NB4 (cell line): ENCODE data around the gene HIGD1B.

Source experiments
- TF ChIP-seq, protein P1 (sequence below): IDR thresholded peaks from one replicate; pipeline ENCODE4 v1.5.1; 2012; ENCODE audit warnings: low read depth, low read length
- TF ChIP-seq, protein P2 (sequence below): IDR thresholded peaks from 2 replicates; pipeline ENCODE4 v1.6.1; 2011; ENCODE audit warnings: low read depth, low read length

DNA sequence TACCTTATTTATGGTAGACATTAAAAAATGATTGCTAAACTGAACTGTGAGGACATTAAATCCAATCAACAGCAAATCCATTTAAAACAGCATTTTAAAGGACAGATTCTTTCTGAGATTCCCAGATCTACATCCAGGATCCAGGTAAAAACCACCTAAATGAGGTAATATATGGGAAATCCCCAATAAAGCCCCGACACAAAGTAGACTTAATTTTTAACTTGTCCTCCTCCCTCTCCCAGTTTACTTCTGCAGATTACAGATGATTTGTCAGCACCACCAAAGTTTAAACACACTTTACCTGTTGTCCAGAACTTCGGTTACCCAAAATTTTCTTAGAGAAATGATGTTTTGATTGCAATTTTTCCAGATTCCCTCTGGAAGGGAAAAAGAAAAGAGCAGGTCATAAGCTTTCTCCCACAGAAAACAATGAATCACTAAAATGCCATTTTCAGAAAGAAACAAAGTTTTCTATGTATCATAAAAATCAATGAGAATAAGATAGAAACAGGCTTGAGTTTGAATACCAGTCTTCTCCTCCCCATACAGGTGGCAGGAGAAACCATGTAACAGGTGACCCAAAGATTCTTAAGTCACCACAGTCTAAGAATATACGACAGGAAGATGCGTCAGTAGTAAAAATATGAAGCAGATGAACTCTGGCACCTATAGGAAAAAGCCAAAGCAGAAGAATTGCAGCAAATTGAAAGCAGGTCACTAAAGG is 40.4 kb upstream of the HIGD1B start:
- TF ChIP-seq, protein P1, sequence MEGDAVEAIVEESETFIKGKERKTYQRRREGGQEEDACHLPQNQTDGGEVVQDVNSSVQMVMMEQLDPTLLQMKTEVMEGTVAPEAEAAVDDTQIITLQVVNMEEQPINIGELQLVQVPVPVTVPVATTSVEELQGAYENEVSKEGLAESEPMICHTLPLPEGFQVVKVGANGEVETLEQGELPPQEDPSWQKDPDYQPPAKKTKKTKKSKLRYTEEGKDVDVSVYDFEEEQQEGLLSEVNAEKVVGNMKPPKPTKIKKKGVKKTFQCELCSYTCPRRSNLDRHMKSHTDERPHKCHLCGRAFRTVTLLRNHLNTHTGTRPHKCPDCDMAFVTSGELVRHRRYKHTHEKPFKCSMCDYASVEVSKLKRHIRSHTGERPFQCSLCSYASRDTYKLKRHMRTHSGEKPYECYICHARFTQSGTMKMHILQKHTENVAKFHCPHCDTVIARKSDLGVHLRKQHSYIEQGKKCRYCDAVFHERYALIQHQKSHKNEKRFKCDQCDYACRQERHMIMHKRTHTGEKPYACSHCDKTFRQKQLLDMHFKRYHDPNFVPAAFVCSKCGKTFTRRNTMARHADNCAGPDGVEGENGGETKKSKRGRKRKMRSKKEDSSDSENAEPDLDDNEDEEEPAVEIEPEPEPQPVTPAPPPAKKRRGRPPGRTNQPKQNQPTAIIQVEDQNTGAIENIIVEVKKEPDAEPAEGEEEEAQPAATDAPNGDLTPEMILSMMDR, result no peak
- TF ChIP-seq, protein P2, sequence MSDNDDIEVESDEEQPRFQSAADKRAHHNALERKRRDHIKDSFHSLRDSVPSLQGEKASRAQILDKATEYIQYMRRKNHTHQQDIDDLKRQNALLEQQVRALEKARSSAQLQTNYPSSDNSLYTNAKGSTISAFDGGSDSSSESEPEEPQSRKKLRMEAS, result no peak
